ENCODE measurements around the gene HTT. TPM values are rescaled to one million over a fixed set of nuclear protein-coding genes. Genes with fewer than 3 reads are reported as not detected.

The HTT gene
- total and polyA plus RNA-seq, 2 of the 13 experiments (the other 11 are each of a cell fraction or from before 2014, with no cell fraction given): 17.5 to 19.5 TPM

DNA sequence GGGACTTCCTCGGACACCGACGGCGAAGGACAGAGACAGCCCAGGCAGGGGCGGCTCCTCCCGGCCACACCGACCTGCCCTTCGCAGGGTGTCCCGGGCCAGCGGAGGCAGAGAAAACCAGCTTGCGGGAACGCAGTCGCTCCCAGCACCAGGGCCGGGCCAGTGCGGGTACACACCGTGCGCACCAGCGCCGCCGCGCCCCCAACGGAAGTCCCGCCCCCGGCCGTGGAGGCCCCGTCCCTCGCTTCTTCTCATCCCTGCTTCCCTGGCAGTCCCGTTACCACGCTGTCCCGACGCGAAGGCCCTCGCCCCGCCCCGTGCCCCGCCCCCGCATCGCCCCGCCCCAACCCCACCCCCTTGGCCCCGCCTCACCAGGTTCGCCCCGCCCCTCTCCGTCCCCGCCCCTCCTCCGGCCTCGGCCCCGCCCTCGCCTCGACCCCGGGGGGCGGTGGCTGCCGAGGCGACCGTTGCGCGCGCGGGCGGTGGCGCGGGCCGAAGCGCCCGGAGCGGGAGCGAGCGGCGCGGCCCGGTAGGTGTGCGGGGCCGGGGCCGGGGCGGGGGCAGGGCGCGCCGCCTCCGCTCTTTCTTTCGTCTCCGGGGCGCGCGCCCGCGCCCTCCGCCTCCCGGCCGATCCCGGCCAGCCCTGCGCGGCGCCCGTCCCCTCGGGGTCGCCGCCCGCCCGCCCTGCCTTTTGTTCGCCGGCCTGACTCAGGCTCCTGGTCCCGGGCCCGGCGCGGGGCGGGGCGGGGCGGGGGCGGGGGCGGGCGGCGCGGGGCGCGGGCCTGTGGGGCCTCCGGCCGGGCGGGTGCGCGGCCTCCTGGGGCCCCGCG, 218.3 kb downstream of the HTT start, which contains the start of gene RGS12 (continued):
- TF ChIP-seq, protein P1, sequence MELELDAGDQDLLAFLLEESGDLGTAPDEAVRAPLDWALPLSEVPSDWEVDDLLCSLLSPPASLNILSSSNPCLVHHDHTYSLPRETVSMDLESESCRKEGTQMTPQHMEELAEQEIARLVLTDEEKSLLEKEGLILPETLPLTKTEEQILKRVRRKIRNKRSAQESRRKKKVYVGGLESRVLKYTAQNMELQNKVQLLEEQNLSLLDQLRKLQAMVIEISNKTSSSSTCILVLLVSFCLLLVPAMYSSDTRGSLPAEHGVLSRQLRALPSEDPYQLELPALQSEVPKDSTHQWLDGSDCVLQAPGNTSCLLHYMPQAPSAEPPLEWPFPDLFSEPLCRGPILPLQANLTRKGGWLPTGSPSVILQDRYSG (CRISPR knock-in tag; IDR thresholded peaks at IDR 0.05): no peak
- TF ChIP-seq ZNF136 (CRISPR knock-in tag; IDR thresholded peaks at IDR 0.05; ENCODE audit: low read depth) (no peak), ZFP36L2 (CRISPR knock-in tag; IDR thresholded peaks at IDR 0.05) (no peak), ZNF224 (CRISPR knock-in tag; IDR thresholded peaks at IDR 0.05) (no peak), ELF4 (CRISPR knock-in tag; IDR thresholded peaks at IDR 0.05; ENCODE audit: borderline replicate concordance) (no peak), PPARG (CRISPR knock-in tag; conservative IDR thresholded peaks at IDR 0.05) (no peak), TSC22D2 (CRISPR knock-in tag; IDR thresholded peaks at IDR 0.05; ENCODE audit: borderline replicate concordance) (no peak), RXRB (CRISPR knock-in tag; IDR thresholded peaks at IDR 0.05; ENCODE audit: borderline replicate concordance) (0 out of 2 replicates have a peak, but pooled peaks have one; percentile 28), ZNF280D (CRISPR knock-in tag; IDR thresholded peaks at IDR 0.05) (peak; percentile 68; the same call in 1 of the 2 replicates), ARHGAP35 (CRISPR knock-in tag; IDR thresholded peaks at IDR 0.05; ENCODE audit: borderline replicate concordance) (no peak), PLRG1 (conservative IDR thresholded peaks at IDR 0.05) (no peak), IKZF5 (CRISPR knock-in tag; IDR thresholded peaks at IDR 0.05) (peak; percentile 71)
- TF ChIP-seq, protein P2, sequence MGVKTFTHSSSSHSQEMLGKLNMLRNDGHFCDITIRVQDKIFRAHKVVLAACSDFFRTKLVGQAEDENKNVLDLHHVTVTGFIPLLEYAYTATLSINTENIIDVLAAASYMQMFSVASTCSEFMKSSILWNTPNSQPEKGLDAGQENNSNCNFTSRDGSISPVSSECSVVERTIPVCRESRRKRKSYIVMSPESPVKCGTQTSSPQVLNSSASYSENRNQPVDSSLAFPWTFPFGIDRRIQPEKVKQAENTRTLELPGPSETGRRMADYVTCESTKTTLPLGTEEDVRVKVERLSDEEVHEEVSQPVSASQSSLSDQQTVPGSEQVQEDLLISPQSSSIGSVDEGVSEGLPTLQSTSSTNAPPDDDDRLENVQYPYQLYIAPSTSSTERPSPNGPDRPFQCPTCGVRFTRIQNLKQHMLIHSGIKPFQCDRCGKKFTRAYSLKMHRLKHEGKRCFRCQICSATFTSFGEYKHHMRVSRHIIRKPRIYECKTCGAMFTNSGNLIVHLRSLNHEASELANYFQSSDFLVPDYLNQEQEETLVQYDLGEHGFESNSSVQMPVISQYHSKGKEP (CRISPR knock-in tag; IDR thresholded peaks at IDR 0.05): no peak
- TF ChIP-seq, protein P3, sequence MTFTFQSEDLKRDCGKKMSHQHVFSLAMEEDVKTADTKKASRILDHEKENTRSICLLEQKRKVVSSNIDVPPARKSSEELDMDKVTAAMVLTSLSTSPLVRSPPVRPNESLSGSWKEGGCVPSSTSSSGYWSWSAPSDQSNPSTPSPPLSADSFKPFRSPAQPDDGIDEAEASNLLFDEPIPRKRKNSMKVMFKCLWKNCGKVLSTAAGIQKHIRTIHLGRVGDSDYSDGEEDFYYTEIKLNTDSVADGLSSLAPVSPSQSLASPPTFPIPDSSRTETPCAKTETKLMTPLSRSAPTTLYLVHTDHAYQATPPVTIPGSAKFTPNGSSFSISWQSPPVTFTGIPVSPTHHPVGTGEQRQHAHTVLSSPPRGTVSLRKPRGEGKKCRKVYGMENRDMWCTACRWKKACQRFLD (CRISPR knock-in tag; IDR thresholded peaks at IDR 0.05; ENCODE audit: borderline replicate concordance): no peak

Data from HepG2 (cell line).